HUDEP-2 (cell line): ENCODE data around the gene WNT11.

Experiments
- DNase-seq, 76 experiments: peaks; one replicate each; lab custom pipeline; 2025; ENCODE audit not compliant: unreplicated experiment in 76 of 76; lab: John Stamatoyannopoulos, UW

Gene WNT11

DNA sequence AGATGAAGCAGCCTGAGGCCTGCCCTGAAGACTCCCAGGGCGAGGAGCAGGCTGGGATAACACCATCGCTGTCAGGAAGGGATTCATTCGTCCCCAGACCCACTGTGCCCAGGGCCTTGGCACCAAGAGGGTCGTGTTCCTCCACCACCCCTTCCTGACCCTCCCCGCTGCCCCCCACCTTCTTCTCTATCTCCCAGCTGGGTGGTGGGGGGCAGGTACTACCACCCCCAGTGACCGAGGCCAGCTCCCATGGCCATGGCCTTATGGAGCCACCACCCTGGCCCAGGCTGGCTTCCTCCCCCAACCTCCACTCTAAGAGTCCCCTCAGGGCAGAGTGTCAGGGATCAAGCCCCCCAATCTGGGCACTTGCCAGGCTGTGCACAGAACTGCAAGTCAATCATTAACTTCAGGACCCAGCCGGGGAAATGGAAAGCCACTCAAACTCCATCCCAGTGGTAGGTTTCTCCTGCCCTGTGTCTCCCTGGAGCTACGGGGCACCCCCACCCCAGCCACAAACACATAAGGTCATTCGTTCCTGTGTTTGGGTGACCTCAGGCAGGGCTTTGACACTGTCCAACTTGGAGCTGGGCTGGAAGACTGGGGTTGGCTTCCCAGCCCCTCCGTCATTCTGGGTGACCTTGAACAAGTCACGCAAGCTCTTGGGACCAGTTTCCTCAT is 33.3 kb upstream of the WNT11 start:
- no peak for DNase-seq

DNA sequence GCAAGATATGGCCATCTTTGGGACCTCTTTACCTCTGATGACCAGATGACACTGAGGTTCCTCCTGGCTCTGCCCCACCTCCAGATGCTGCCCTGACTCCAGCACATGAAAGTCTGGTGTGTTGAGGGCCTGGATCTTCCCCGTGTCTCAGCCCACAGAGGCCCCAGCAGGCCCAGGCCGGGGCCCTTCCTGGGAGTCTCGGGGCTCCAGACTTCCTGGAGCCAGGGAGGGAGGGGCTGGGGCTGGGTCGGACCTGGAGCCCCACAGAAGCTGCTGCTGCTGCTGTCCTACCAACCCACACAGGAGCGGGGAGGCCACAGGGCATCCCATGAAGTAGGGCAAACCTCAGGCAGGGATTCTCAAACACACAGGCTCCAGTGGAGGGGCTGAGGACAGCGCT is 32.2 kb upstream of the WNT11 start:
- DNase-seq = no peak

DNA sequence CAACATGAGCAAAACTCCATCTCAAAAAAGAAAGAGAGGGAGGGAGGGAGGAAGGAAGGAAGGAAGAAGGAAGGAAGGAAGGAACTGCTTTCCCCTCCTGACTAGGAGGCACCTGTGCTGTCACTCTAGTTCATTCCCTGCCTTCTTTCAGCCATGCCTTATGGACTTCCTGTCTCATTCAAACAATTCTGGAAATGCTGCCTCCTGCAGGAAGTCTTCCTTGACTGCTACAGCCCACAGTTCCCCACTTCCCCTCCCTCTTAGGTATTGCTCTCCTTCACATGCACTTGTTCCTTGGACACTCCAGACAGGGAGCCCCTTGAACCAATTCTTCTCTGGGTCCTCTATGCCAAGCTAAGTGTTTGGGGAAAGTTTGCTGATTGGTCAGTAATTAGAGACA is 31.6 kb upstream of the WNT11 start:
- peak in 6 of 76 experiments; percentile 3 to 18 (median 11) for DNase-seq

DNA sequence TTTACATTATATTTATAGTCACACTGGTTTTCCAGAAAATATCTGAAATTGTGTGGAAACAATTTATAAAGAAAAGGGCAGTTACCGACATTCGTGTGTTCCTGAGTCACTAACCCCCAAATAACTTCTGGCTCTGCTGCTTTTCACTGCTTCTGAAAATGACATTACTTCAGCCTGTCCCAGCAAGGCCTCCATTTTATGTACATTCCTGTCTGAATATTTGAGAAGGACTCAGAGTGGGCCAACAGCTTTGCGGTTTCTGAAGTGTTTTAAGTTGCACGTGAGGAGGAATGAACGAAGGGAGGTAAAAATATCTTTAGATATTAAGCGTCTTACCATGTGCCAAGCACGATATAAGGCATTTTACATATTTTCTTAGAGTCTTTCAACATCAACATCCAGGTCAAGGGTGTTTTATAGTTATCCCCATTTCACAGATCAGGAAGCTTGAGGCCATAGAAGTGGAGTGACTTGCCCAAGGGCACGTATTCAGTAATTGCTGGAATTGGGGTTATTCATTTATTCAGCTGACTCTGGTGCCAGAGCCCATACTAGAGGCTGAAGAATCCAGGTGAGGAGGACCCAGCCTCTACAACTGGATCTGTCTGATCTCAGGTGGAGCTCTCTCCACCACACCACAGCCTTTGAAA is 30.8 kb upstream of the WNT11 start:
- no peak for DNase-seq

DNA sequence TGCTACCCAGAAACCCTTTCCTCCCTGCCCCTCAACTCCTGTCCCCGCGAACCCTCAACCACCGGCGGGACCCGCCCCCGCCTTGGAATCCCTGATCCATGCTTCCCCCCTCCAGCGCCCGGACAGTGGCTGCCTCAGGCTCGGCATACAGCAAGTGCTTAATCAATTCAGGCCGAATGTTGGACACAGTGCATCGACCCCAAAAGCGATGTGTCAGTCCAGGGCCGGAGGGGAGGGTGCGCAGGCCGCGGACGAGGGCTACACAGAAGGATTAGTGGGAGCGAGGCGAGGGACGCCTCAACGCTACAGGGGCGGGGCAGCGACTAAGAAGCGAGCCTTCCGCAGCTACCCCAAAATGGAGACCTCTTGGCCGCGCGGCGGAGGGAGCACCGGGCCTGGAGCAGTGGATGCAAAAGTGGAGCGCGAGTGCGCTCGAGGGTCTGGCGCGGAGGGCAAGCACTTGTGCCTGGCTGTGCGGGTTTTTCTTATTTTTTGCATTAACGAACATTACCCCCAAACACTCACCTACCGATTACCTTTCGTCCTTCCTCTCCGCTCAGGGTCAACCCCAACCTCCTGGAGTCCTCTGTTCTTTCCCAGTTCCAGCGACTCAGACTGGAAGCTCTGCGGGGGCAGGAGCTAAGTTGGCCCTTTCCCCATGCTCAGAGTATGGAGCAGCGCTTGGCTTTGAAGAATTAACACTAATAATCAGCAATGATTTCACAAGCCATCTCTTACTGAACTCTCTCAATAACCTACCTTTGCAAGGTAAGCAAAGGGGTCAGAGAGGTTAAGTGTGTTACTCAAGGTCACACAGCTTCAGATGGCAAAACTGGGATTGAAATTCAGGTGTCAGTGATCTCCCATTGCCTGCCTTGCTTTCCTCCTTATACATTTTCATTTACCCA is 30.0 kb upstream of the WNT11 start:
- DNase-seq = peak in 40 of 76 experiments; percentile 3 to 82 (median 40)

DNA sequence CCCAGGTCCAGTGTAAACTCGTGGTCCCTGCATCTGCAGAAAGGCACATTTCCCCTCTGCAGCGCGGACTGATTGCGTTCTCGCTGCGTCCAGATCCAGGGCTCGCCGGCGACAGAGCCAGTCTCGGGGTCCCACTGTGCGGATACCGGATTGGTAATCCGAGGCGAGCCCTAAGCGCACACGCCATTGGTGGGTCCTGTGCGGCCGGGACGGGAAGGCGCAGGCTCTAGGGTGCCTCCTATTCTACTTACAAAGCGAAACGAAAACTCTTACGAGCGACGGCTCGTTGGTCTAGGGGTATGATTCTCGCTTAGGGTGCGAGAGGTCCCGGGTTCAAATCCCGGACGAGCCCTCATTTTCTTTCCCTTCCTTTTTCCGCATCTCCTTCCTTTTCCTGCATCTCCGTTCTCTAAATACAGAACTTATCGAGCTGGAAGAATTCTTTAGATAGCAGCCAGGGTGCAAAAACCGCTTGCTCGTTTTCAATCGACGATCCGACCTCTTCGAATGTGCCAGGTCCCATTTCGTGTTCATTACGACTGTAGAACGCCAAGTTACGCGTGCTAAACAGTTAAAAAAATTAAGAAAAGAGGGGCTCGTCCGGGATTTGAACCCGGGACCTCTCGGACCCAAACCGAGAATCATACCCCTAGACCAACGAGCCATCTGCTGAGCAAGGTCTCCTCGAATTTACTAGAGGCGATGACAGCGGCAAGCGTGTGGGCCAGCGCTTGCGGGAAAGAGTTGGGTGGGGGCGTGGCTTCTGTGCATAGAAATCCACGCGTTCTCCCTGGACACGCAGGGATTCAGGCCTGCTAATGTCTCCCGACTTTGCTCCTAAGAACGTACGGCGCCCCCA is 29.2 kb upstream of the WNT11 start:
- peak in 73 of 76 experiments; percentile 21 to 97 (median 81) for DNase-seq

DNA sequence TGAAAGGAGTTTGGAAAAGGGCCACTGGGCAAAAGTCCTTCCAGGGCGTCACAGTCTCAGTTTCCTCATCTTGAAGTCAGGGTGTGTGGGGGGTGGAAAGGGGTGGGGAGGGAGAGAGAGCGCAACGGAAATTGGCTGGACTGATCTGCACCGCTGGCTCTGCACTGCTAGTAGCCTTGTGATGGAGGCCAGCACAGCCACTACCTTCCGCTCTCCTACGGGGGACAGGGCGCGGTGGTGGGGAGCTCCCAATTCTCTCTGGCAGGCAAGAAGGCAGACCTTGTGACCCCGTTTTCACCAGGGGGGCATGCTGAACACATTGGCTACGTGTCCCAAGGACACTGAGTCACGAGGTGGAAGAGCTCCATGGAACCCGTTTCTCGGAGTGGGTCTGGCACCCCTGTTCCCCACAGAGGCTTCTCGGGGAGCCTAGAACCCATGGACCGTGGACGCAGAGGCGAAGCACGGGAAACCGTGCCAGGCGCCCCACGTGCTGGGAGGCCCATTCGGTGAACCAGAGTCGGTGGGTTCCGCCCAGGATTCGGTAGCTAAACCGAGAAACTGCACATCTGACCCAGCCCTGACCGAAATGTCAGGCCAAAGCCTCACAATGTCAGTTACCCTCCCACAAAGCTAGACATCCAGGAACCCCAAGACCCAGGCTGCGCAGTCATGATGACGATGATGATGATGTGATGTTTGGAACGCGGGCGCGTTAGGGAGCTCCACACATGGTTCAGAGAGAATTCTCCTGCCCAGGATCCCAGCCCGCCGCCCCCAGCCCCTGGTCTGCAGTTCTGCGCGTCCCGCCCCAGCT is 28.3 kb upstream of the WNT11 start:
- DNase-seq = peak in 17 of 76 experiments; percentile 5 to 48 (median 29)

DNA sequence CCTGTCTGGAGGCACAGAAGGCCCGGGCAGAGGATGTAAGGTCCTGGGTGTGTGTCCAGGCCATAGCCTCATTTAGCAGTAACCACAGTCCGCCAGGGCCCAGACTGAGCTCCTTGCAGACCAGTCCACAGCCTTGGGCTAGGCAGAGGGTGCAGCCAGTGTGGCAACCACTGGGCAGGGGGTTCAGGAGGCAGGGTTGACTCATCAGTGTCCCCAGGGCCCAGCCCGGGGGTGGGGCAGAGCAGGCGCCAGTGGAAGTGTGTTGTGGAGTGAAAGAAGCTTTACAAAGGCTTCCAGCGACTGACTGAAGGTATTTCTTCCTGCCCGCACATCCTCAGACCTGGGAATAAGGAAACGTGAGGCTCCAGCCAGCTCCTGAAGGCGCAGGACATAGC is 27.7 kb upstream of the WNT11 start:
- no peak for DNase-seq

DNA sequence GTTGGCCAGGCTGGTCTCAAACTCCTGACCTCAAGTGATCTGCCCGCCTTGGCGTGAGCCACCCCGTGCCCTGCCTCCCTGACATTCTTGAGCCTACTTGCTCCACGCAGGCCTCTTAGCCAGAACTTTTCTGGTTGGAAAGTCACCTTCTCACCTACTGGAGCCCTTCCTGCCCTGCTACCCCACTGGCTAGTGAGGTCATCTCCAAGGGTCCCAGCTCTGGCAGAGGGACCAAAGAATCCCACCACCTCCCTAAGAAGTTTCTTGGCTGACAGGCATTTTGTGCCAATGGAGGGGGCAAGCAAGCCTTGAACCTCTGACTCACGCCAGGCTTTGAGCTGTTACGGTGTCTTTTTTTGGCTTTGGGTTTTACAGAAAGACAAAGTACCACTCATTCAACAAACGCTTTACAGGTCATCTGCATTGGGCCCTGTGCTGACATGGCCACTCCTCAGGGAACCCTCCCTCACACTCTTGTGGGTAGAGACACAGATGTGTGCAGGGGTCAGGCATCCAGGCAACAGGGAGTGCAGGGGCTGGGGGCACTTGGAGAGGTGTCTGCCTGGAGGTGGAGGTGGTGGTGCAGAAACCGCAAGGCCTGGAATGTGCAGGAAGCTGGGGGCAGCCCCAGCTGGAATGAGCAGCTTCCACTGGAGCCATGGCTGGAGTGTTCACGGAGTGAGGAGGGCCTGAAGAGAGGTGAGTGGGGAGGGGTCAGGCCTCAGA is 27.1 kb upstream of the WNT11 start:
- DNase-seq = no peak

DNA sequence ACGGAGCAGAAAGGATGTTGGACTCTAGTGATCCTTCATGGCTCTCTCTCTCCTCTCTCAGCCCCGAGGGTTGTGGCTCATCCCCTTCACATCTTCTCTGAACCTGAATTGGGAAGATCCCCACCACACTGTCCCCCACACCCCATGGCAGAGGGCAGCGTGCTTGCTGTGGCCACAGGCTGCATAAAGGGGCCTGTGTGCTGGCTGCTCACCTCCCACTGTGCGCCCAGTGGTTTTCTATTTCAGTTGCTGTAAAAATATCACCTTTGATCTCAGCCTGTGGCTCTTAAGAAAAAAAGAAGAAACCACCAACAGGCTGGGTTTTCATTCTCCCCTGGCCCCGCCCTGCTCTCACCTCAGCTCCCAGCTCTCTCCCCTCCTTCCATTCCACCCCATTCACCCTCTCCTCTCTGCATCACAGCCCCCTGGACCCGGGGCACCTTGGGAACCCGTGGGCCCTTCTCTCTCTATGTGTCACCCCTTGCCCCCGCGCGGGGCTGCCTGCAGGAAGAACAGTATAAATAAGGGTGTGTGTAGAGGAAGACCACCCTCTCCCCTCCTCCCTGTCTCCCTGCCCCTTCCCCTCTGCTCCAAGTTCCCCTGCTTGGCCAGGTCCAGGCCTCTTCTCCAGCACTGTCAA is 25.8 kb upstream of the WNT11 start:
- DNase-seq = no peak

DNA sequence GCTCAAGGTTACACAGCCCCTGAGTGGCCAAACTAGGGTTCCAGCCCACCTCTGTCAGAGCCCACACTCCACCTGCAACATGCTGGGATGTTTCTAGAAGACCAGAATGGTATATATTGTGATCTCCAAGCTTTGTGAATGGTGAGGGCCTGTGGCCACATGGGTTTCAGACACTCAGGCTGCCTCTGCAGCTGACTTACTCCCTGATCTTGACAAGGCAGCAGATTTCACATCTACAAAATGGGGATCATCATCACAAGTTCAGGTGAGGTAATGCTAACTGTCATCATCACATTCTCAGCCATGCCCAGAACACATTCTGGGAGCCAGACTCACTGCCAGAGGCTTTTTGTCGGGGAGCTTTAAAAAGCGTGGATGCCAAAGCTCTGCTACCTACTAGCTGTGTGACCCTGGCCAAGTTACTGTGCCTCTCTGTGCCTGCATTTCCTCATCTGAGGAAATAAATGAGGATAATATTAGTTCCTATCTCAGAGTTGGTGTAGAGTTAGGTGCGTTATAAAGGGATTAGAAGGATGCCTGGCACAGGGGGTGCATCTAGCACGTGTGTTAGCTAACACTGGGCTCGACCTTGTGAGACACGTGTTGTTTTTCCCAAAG is 24.9 kb upstream of the WNT11 start:
- DNase-seq = no peak

DNA sequence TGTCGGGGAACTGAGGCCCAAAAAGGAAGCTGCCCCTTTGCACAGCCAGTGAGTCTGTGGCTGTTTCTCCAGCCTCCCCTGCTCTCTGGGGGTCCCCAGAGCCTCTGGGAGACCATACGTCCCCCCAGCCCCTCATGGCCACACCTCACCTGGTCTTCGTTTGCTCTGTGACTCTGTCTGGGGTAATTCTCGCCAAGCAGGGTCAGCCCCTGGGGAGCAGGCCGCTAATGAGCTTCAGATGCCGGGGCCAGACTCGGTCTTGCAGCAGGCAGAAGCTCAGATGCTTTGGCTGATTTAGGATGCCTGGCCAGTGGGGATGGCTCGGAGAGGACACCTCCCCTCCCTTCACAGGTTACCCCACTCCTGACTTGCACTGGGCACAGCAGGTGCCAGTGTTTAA is 24.1 kb upstream of the WNT11 start:
- DNase-seq = no peak

DNA sequence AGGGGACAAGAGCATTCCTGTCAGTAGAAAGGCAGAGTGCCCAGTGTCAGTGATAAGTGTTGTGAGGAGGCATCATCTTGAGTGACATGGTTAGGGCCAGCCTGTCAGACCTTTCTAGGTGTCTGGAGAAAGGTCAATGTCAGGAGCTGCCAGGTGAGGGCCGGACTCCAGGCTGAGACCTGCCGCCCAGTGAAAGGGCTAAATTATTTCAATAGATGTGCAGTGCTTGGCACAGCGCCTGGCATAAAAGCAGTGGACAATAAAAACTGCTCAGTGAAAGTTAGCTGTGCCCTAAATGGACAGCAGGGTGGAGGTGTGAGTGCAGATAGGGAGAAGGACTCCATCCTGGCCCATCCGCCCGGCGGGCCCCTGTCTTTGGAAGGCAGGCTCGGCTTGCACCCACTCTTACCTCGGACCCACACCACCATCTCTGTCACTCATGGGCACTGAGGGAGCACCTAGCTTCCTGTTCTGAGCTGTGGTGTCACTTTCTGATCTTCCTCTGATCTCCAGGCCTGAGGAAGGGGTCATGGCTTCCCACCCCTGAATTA is 23.5 kb upstream of the WNT11 start:
- no peak for DNase-seq

DNA sequence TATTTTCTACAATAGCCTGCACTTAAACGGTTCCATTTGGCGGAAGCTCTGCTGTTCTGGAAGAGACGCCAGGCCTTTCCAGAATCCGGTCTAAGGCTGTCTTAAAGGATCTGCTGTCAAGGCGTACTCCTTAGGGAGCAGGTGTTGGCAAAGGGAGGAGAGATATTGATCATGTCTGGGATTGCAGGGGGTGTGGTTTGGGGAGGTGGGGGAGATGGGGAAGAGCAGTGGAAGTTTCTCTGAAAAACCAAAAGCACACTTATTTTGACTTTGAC is 22.5 kb upstream of the WNT11 start:
- no peak for DNase-seq

DNA sequence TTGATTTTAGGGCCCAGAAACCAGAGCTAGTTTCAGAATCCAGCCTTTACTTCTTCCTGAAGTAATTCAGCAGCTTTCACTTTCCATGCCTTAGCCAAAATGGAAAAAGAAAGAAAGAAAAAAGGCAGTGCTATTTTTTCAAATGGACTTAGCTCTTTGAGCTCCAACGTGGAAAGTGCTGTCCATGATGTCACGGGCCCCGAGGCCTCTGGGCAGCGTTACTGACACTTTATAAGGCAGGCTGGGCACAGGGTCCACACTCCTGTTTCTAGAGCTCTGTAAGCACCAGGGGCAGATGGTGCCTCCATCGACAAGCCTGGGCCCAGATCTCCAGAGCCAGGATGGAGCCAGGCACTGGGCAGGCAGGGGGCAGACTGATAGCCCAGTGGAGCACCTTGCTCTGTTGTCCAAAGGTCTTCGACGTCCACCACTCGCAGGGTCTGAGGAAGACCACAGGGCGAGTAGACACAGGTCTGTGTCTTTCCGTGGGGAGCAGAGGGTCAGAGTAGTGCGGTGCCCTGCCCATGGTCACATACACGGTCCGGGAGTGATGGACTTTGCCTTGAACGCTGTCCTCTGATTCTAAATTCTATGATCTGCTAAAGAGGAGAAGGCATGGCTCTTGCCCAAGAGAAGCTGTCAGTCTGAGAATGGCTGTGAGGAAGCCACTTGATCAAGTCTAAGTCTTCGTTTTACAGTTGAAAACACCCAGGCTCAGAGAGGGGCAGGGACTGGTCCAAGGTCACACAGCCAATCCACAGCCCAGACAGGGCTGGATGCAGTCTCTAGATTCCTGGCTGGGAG is 22.0 kb upstream of the WNT11 start:
- no peak for DNase-seq

DNA sequence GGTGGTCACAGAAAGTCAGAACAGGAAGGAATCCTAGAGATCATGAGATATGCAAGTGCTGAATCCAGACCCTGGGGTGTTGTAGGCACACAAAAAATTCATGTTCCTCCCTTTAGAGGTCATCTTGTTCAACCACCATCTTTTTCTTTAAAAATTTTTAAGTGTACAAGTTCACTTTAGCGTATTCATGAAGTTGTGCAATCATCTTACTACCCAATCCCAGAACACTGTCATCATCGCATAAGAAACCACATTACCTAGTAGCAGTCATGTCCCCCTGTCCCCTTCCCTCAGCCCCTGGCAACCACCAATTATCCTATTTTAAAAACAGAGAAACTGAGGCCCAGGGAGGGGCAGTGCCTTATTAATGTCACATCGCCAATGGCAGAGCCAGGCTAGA is 20.3 kb upstream of the WNT11 start:
- no peak for DNase-seq

DNA sequence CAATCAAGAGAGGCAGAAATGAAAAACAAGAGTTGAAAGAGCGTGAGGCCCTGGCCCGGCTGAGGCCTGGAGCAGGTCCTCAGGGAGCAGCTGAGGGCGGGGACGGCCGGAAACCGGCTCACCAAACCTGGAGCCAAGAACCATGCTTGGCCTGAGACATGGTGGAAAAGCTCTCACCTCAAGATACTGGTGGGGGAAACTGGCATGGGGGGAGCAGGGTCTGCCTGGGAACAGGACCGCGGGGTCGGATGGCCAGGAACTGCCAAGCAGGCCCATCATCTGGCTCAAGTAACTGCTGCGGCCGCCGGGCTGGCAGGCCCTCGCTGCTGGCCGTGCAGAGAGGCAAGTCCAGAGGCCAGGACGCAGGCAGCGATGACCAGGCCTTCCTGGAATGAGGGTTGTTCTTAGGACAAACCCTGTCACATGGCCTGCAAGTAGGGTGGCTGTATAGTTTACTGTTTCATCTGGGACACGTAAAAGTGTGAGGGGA is 18.9 kb upstream of the WNT11 start:
- no peak for DNase-seq
